Keratinocyte (primary cell): ENCODE measurements around the gene MME. TPM values are rescaled to one million over a fixed set of nuclear protein-coding genes. Genes with fewer than 3 reads are reported as not detected.

Source experiments
- DNase-seq: peaks from one replicate; pipeline ENCODE4 v3.0.0-alpha.2; 2011; ENCODE audit warnings: low read depth, missing footprints, low spot score
- FAIRE-seq: peaks from 2 replicates; lab custom pipeline; 2011; peaks lifted over from hg19 to GRCh38; lab: Jason Lieb, UNC
- H2AFZ ChIP-seq: 2 replicates; pipeline ENCODE4 v1.6.0; 2012; ENCODE audit warnings: low read length, control low read depth, inconsistent platforms; ENCODE audit not compliant: control insufficient read depth
- H3K27ac ChIP-seq: 2 replicates; pipeline ENCODE4 v1.5.1; 2011; ENCODE audit warnings: low read length; ENCODE audit not compliant: control insufficient read depth, insufficient read depth
- H3K27me3 ChIP-seq: 3 replicates; pipeline ENCODE4 v1.6.0; 2011; ENCODE audit warnings: low read length; ENCODE audit not compliant: control insufficient read depth, insufficient read depth; ENCODE audit errors: extremely low read depth
- H3K36me3 ChIP-seq, 2 experiments: 2 replicates in 1 of 2; 3 replicates in 1 of 2; pipeline ENCODE4 v1.5.1; 2011; ENCODE audit warnings: low read length in 2 of 2, mild to moderate bottlenecking in 1 of 2; ENCODE audit not compliant: control insufficient read depth in 2 of 2, insufficient read depth in 2 of 2; ENCODE audit errors: extremely low read depth in 1 of 2
- H3K4me1 ChIP-seq: 3 replicates; pipeline ENCODE4 v1.5.1; 2011; ENCODE audit warnings: low read length; ENCODE audit not compliant: control insufficient read depth, insufficient read depth; ENCODE audit errors: extremely low read depth
- H3K4me2 ChIP-seq: 3 replicates; pipeline ENCODE4 v1.6.0; 2011; ENCODE audit warnings: low read depth, low read length; ENCODE audit not compliant: control insufficient read depth, insufficient read depth; ENCODE audit errors: extremely low read depth
- H3K4me3 ChIP-seq, 3 experiments: fragments of 200-600 bp in 1 of 3; sonication (generic) in 1 of 3; 2 replicates in 2 of 3; 3 replicates in 1 of 3; pipeline ENCODE4 v1.5.1; 2011 to 2016; ENCODE audit warnings: low read length in 3 of 3, mild to moderate bottlenecking in 3 of 3, control low read depth in 2 of 3, inconsistent platforms in 1 of 3, low read depth in 1 of 3, mixed read lengths in 1 of 3, mixed run types in 1 of 3, moderate library complexity in 1 of 3; ENCODE audit not compliant: control insufficient read depth in 2 of 3, insufficient read depth in 2 of 3; ENCODE audit errors: extremely low read depth in 1 of 3
- H3K79me2 ChIP-seq: 2 replicates; pipeline ENCODE4 v1.6.0; 2012; ENCODE audit warnings: low read length; ENCODE audit not compliant: control insufficient read depth, insufficient read depth
- H3K9ac ChIP-seq: 3 replicates; pipeline ENCODE4 v1.6.0; 2011; ENCODE audit warnings: low read length; ENCODE audit not compliant: control insufficient read depth, insufficient read depth; ENCODE audit errors: extremely low read depth
- H3K9me1 ChIP-seq: 3 replicates; pipeline ENCODE4 v1.6.0; 2011; ENCODE audit warnings: low read length; ENCODE audit not compliant: control insufficient read depth, insufficient read depth; ENCODE audit errors: extremely low read depth
- H3K9me3 ChIP-seq: 2 replicates; pipeline ENCODE4 v1.5.1; 2012; ENCODE audit warnings: low read depth, low read length; ENCODE audit not compliant: control insufficient read depth
- H4K20me1 ChIP-seq: 3 replicates; pipeline ENCODE4 v1.6.0; 2011; ENCODE audit warnings: low read length; ENCODE audit not compliant: control insufficient read depth, insufficient read depth; ENCODE audit errors: extremely low read depth
- CTCF ChIP-seq, 3 experiments: IDR thresholded peaks in 1 of 3; conservative IDR thresholded peaks in 1 of 3; optimal IDR thresholded peaks in 1 of 3; 2 replicates in 2 of 3; 3 replicates in 1 of 3; pipeline versions ENCODE3 to v1.5.1; 2011; ENCODE audit warnings: low read length in 3 of 3, mild to moderate bottlenecking in 3 of 3, moderate library complexity in 2 of 3, control low read depth in 1 of 3, inconsistent platforms in 1 of 3; ENCODE audit not compliant: insufficient read depth in 2 of 3; ENCODE audit errors: extremely low read depth in 1 of 3
- EZH2 ChIP-seq: IDR thresholded peaks from one replicate; pipeline ENCODE4 v1.6.1; 2012; ENCODE audit warnings: inconsistent platforms, mild to moderate bottlenecking, low read length, moderate library complexity
- dilution Hi-C: fragments of 300-500 bp; cut with MboI; formaldehyde crosslinking; loops from one replicate; pipeline ENCODE4 v1.7.0; 2020; ENCODE audit warnings: low sequenced_read_pairs; ENCODE audit not compliant: extremely low pct_ligation_motif_present
- polyA minus RNA-seq, 3 experiments: library from RNA; depleted of rRNA, polyadenylated mRNA; stranded (reverse); fragments of >200 nt; gene quantifications; 1 replicate in 1 of 3; 2 replicates in 1 of 3; 3 replicates in 1 of 3; pipeline ENCODE4 v1.2.3, GENCODE V29; 2011
- polyA plus RNA-seq, 5 experiments: library from polyadenylated mRNA; depleted of rRNA in 3 of 5; stranded (reverse) in 3 of 5; stranded (forward) in 1 of 5; unstranded in 1 of 5; fragments of >200 nt; gene quantifications; 1 replicate in 1 of 5; 2 replicates in 3 of 5; 3 replicates in 1 of 5; pipeline versions ENCODE4 v1.2.1 to v1.2.3, GENCODE V29; 2011 to 2012; ENCODE audit warnings: missing spikeins in 2 of 5, low read depth in 1 of 5, low replicate concordance in 1 of 5

The MME gene
- 1.1 to 10.8 TPM (median 2.0 TPM) in 3 replicates for polyA plus RNA-seq
- polyA plus RNA-seq (2011; ENCODE audit: low read depth) = 16.4 TPM
- polyA plus RNA-seq (2011; cell fraction: cytosol; rRNA removed) = 2.5 and 2.8 TPM in 2 replicates
- 4.2 and 4.3 TPM in 2 replicates for polyA plus RNA-seq (2011; cell fraction: nucleus; rRNA removed)
- polyA plus RNA-seq (2012; ENCODE audit: low replicate concordance) = 0.71 and 16.4 TPM in 2 replicates
- polyA minus RNA-seq = 0.95 to 24.3 TPM (median 5.3 TPM) in 3 replicates
- polyA minus RNA-seq (2011; cell fraction: cytosol; rRNA and poly(A)+ RNA removed) = 4.4 TPM
- 4.9 and 14.3 TPM in 2 replicates for polyA minus RNA-seq (2011; cell fraction: nucleus; rRNA and poly(A)+ RNA removed)

- TF ChIP-seq EZH2 (peak; percentile 87), CTCF (optimal IDR thresholded peaks at IDR 0.05 in 1 of 3, IDR thresholded peaks at IDR 0.05 in 1 of 3, conservative IDR thresholded peaks at IDR 0.05 in 1 of 3; ENCODE audit: extremely low read depth in 1 of 3, insufficient read depth in 2 of 3, low read length in 3 of 3) (no peak)
- no peak for FAIRE-seq
- Histone ChIP-seq H3K9ac (no peak within 1 kb of the TSS), H4K20me1 (no peaks in the 10 kb centered on the region), H3K36me3 (no peaks in the 10 kb centered on the region), H3K9me3 (no peaks in the 10 kb centered on the region), H3K27ac (no peak within 1 kb of the TSS), H3K4me1 (peaks cover 5% of the 10 kb centered on the region), H3K9me1 (no peaks in the 10 kb centered on the region), H3K27me3 (peaks cover 30% of the 10 kb centered on the region), H3K4me3 (peak within 1 kb of the TSS; percentile 42 to 71 (median 67)), H3K79me2 (no peaks in the 10 kb centered on the region), H2AFZ (peak within 1 kb of the TSS; percentile 79), H3K4me2 (peak within 1 kb of the TSS; percentile 76)
- DNase-seq = no peak
- dilution Hi-C loops = no loop called here
Measured at GRCh38 chr3:155079746-155080487, at the start of gene MME. Gene MME, plus strand, starts transcription at chr3:155080319. Its CDS starts 3,849 bp downstream, at chr3:155084168.

DNA sequence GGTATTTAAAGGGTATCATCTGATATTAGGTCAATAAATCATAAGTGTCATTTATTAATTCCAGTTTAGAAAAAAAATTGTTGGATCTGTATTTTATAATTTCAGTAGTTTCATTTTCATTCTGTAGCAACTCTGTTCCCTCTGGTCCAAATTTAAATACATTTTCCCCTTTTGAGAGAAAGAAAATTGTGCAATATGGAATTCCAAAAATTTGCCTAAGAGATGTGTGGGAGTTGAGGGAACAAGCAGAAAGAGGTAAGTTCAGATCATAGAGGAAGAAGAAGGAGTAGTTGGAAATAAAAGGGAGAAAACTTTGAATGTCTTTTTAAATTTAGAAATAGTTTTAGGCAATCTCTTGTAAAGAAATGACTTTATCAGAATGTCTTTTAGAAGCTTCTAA is 48.9 kb upstream of the MME start:
- no peaks in the 10 kb centered on the region for H3K9me3 ChIP-seq
- no peak overlapping the region for H3K27ac ChIP-seq
- no peaks in the 10 kb centered on the region for H4K20me1 ChIP-seq
- no peak overlapping the region for H2AFZ ChIP-seq
- TF ChIP-seq CTCF (optimal IDR thresholded peaks at IDR 0.05 in 1 of 3, IDR thresholded peaks at IDR 0.05 in 1 of 3, conservative IDR thresholded peaks at IDR 0.05 in 1 of 3; ENCODE audit: extremely low read depth in 1 of 3, insufficient read depth in 2 of 3, low read length in 3 of 3) (no peak), EZH2 (no peak)
- no peak for DNase-seq
- H3K9me1 ChIP-seq = no peaks in the 10 kb centered on the region
- no peak for FAIRE-seq
- dilution Hi-C loops = no loop called here
- H3K79me2 ChIP-seq = no peaks in the 10 kb centered on the region
- H3K4me1 ChIP-seq = no peaks in the 10 kb centered on the region
- no peaks in the 10 kb centered on the region for H3K27me3 ChIP-seq
- no peak overlapping the region for H3K4me3 ChIP-seq
- H3K9ac ChIP-seq = no peak overlapping the region
- no peak overlapping the region for H3K4me2 ChIP-seq
- H3K36me3 ChIP-seq = no peaks in the 10 kb centered on the region
